Activated CD8-positive, alpha-beta T cell treated with anti-CD3 and anti-CD28 coated beads for 36 hours (primary cell): ENCODE data around the gene PACRG. TPM values are rescaled to one million over a fixed set of nuclear protein-coding genes. Genes with fewer than 3 reads are reported as not detected.

ENCODE experiments used
- ATAC-seq: fragments of 200-7000 bp; cut with Tn5 transposase; one replicate; pipeline ENCODE4 v1.10.0; 2021; ENCODE audit warnings: mild to moderate bottlenecking, moderate library complexity
- CTCF ChIA-PET: fragments of 350-600 bp; sonication (Branson Sonifier 250); formaldehyde crosslinking; loops from one replicate; lab custom pipeline; 2021; ENCODE audit warnings: antibody characterized with exemption; lab: Charles Lee
- POLR2A ChIA-PET: fragments of 350-600 bp; sonication (Branson Sonifier 250); formaldehyde crosslinking; loops from one replicate; lab custom pipeline; 2021; ENCODE audit warnings: antibody characterized with exemption; lab: Charles Lee
- DNase-seq: peaks from one replicate; pipeline ENCODE4 v3.0.0-alpha.2; 2020
- H3K27ac Mint-ChIP-seq: one replicate; pipeline ENCODE4 v1.8.0; 2021; ENCODE audit warnings: mild to moderate bottlenecking, mixed read lengths
- H3K27me3 Mint-ChIP-seq: one replicate; pipeline ENCODE4 v1.8.0; 2021; ENCODE audit warnings: mixed read lengths
- H3K36me3 Mint-ChIP-seq: one replicate; pipeline ENCODE4 v1.8.0; 2021; ENCODE audit warnings: low read depth, mixed read lengths
- H3K4me1 Mint-ChIP-seq: one replicate; pipeline ENCODE4 v1.8.0; 2021; ENCODE audit warnings: low read depth, mixed read lengths
- H3K4me3 Mint-ChIP-seq: one replicate; pipeline ENCODE4 v1.8.0; 2021; ENCODE audit warnings: mild to moderate bottlenecking, moderate library complexity, mixed read lengths
- H3K9me3 Mint-ChIP-seq: one replicate; pipeline ENCODE4 v1.8.0; 2021; ENCODE audit warnings: mixed read lengths
- intact Hi-C: fragments of 100-400 bp; cut with micrococcal nuclease; formaldehyde crosslinking; loops from one replicate; pipeline ENCODE4 v1.10.0; 2022
- total RNA-seq, 2 experiments: library from RNA; stranded (reverse); gene quantifications; one replicate each; pipeline ENCODE4 v1.2.3, GENCODE V29; 2021
- TF ChIP-seq, protein P1 (sequence below): fragments of 200-600 bp; IDR thresholded peaks from one replicate; pipeline ENCODE4 v1.8.0; 2022; ENCODE audit warnings: antibody characterized with exemption, mild to moderate bottlenecking

Gene PACRG
- total RNA-seq, 2 experiments from 2014 or later: not detected

DNA sequence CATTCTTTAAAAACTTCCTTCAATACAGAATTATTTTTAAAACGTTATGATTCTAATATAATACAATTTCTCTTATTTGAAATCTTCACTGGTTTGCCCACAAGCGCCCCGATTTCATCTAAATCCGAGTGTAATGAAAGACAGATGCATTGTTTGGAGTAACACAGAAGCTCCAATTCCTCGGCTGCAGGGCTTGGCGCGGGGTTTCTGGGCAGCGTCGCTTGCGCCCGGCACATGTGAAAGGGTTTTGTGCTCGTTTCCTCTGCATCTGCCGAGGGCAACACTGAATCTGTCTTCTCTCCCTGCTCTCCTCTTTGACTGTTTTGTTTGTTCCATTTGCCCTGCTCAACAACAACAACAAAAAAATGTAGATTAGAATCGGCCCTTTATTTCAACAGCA lies 438.1 kb downstream of the PACRG start:
- H3K27ac Mint-ChIP-seq: no peak overlapping the region
- intact Hi-C loops: no loop called here
- TF ChIP-seq, protein P1, sequence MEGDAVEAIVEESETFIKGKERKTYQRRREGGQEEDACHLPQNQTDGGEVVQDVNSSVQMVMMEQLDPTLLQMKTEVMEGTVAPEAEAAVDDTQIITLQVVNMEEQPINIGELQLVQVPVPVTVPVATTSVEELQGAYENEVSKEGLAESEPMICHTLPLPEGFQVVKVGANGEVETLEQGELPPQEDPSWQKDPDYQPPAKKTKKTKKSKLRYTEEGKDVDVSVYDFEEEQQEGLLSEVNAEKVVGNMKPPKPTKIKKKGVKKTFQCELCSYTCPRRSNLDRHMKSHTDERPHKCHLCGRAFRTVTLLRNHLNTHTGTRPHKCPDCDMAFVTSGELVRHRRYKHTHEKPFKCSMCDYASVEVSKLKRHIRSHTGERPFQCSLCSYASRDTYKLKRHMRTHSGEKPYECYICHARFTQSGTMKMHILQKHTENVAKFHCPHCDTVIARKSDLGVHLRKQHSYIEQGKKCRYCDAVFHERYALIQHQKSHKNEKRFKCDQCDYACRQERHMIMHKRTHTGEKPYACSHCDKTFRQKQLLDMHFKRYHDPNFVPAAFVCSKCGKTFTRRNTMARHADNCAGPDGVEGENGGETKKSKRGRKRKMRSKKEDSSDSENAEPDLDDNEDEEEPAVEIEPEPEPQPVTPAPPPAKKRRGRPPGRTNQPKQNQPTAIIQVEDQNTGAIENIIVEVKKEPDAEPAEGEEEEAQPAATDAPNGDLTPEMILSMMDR: no peak
- H3K27me3 Mint-ChIP-seq: peaks cover 1% of the 10 kb centered on the region
- ChIA-PET CTCF (no interaction called here), POLR2A (no interaction called here)
- no peaks in the 10 kb centered on the region for H3K36me3 Mint-ChIP-seq
- H3K9me3 Mint-ChIP-seq: no peaks in the 10 kb centered on the region
- H3K4me1 Mint-ChIP-seq: no peaks in the 10 kb centered on the region
- H3K4me3 Mint-ChIP-seq: no peak overlapping the region
- no peak for ATAC-seq
- DNase-seq: no peak

DNA sequence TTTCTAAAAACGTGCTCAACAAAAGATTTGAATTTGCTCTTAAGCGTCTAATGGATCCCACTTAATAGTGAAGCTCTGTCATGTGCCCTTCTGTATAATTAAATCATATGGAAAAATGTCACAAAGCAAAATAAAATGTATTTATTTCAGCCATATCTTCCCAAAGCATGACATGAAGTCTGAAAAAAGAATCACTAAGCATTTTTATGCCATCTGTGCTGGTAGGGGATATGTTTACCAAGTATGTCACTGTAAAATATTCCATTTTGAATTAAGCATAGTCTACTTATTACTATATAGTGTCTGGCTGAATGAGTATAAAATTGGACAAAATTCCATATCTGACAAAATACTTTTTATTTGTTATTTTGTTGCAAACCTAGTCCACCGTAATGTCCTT lies 438.7 kb downstream of the PACRG start:
- CTCF ChIA-PET: interaction anchor here (1.1 kb wide), 1 partner anchor 11 kb away, joined by 4 read pairs; no protein-coding TSS in a partner anchor
- ATAC-seq: no peak
- intact Hi-C loops: no loop called here

DNA sequence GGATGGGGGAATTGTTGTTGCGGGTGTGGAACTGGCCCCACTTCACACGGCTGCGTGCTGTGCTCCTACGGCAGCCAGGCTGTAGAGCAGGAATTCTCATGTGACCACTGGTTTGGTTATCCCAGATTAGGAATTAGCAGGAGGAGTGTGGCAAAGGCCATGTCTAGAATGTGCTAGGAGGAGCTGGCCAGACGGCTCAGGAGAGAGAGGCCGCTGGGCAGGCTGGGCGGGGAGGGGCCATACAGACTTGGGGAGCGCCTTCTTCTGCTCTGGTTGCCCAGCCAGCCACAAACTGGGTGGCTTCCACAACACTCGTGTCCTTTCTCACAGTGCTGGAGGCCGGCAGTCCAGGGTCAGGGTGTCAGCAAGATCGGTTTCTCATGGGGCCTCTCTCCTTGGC lies 441.7 kb downstream of the PACRG start:
- H3K27me3 Mint-ChIP-seq: no peaks in the 10 kb centered on the region
- H3K4me3 Mint-ChIP-seq: no peak overlapping the region
- TF ChIP-seq, protein P1: no peak
- ChIA-PET CTCF (interaction anchor here (1.2 to 1.9 kb wide), 7 partner anchors 7 to 91 kb away, joined by 3 to 8 read pairs (median 6); no protein-coding TSS in a partner anchor), POLR2A (no interaction called here)
- no peak for DNase-seq
- intact Hi-C loops: no loop called here
- no peak overlapping the region for H3K27ac Mint-ChIP-seq
- H3K36me3 Mint-ChIP-seq: no peaks in the 10 kb centered on the region
- no peaks in the 10 kb centered on the region for H3K4me1 Mint-ChIP-seq
- no peaks in the 10 kb centered on the region for H3K9me3 Mint-ChIP-seq
- no peak for ATAC-seq

More for the DNA sequence above, 438.7 kb downstream of the PACRG start:
- no peaks in the 10 kb centered on the region for H3K27me3 Mint-ChIP-seq
- no peaks in the 10 kb centered on the region for H3K36me3 Mint-ChIP-seq
- POLR2A ChIA-PET: no interaction called here
- H3K27ac Mint-ChIP-seq: no peak overlapping the region
- no peak overlapping the region for H3K4me3 Mint-ChIP-seq
- no peaks in the 10 kb centered on the region for H3K9me3 Mint-ChIP-seq
- no peaks in the 10 kb centered on the region for H3K4me1 Mint-ChIP-seq
- DNase-seq: no peak
- TF ChIP-seq, protein P1: no peak

DNA sequence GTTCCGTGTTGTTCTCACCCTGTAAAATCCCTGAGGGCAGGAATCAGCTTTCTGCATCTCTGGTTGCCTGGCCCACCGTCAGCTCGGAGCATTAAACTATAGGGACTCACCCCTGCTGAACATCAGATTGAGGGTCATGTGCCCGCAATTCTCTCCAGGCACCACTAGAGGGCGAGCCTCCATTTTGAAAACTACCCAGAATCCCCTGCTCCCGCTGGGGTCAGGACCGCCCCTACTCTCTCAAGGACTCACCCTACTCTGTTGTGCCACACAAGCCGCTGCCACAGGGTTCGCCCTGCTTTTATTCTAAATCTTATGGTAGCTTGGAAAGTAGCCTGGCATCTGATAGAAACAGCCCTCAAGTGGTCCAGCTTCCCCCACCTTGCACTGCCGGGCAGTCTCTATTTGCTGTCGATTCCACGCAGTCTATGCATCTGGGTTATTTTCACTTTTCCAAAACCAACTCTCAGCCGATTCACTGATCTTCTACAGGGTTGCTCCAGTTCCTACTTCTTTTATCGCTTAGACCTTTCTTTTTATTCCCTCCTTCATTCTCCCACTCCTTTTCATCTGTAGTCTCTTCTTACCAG lies 442.6 kb downstream of the PACRG start:
- intact Hi-C loops: loop anchor here (10.0 kb wide), 1 partner anchor 784 kb away; no protein-coding TSS in a partner anchor
- TF ChIP-seq, protein P1: peak; percentile 85
- peaks cover under 1% of the 10 kb centered on the region for H3K27me3 Mint-ChIP-seq
- no peaks in the 10 kb centered on the region for H3K9me3 Mint-ChIP-seq
- no peak overlapping the region for H3K27ac Mint-ChIP-seq
- ChIA-PET POLR2A (no interaction called here), CTCF (interaction anchor here (0.7 to 2.0 kb wide), 11 partner anchors 8 to 786 kb away, joined by 3 to 8 read pairs (median 3); no protein-coding TSS in a partner anchor)
- peak; percentile 50 for DNase-seq
- H3K36me3 Mint-ChIP-seq: no peaks in the 10 kb centered on the region
- no peak overlapping the region for H3K4me3 Mint-ChIP-seq
- H3K4me1 Mint-ChIP-seq: no peaks in the 10 kb centered on the region
- ATAC-seq: peak; percentile 89

DNA sequence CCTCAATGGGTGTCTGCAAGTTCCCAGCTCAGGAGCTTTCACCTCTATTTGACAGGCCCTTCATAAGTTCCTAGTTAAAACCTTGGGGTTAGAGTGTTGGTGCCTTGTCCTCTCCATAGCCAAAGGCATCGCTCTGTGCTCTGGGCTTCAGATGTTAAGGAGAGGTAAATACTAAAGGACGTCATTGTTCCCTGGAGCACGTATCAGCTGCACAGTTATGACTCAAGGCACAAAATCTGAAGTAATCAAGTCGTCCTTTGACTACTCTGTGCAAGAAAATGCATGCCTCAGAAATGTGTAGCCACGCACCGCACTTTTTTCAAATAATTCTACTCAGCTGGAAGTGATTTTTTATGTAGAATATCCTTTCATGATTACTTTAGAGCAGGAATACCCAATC lies 446.0 kb downstream of the PACRG start:
- CTCF ChIA-PET: no interaction called here
- H3K9me3 Mint-ChIP-seq: no peaks in the 10 kb centered on the region
- no peak overlapping the region for H3K4me3 Mint-ChIP-seq
- POLR2A ChIA-PET: interaction anchor here (0.7 kb wide), 1 partner anchor 10 kb away, joined by 3 read pairs; no protein-coding TSS in a partner anchor
- H3K27me3 Mint-ChIP-seq: peaks cover 5% of the 10 kb centered on the region
- no peak overlapping the region for H3K27ac Mint-ChIP-seq
- H3K36me3 Mint-ChIP-seq: no peaks in the 10 kb centered on the region
- intact Hi-C loops: loop anchor here (10.0 kb wide), 1 partner anchor 781 kb away; no protein-coding TSS in a partner anchor
- no peak for DNase-seq
- H3K4me1 Mint-ChIP-seq: no peaks in the 10 kb centered on the region
- TF ChIP-seq, protein P1: no peak
- no peak for ATAC-seq
